ENCODE results near the gene NCMAP. TPM values are rescaled to one million over a fixed set of nuclear protein-coding genes. Genes with fewer than 3 reads are reported as not detected.

NCMAP gene
- total and polyA plus RNA-seq, 2 donors, result 0.09 to 0.11 TPM

- no peak overlapping the region for H3K27ac ChIP-seq (ENCODE audit: low read depth in 1 of 2, low read length in 1 of 2)
- peaks cover 7 to 20% of the 10 kb centered on the region in 2 donors for H3K27me3 ChIP-seq (ENCODE audit: control insufficient read depth in 2 of 2, insufficient read depth in 1 of 2, low read length in 1 of 2)
- no peak for DNase-seq (ENCODE audit: low read depth in 6 of 9, low spot score in 9 of 9)
- peaks cover 5 to 10% of the 10 kb centered on the region in 2 donors for H3K4me1 ChIP-seq (ENCODE audit: control insufficient read depth in 2 of 2, insufficient read depth in 2 of 2, low read length in 2 of 2)
- WGBS, result 60% methylated on average over 13 of the region's 13 CpGs
- H3K36me3 ChIP-seq (ENCODE audit: control insufficient read depth in 2 of 2, insufficient read depth in 2 of 2, low read length in 1 of 2), result no peaks in the 10 kb centered on the region
- H3K4me3 ChIP-seq (ENCODE audit: low read length in 2 of 2), result no peak overlapping the region
- no peaks in the 10 kb centered on the region for H3K9me3 ChIP-seq (ENCODE audit: control insufficient read depth in 2 of 2, insufficient read depth in 1 of 2, low read length in 1 of 2)
Observed at GRCh38 chr1:24551290-24551959, 4.5 kb upstream of the NCMAP start.

GRCh38 chr1:24551960-24552571 is 3.8 kb upstream of the NCMAP start:
- Histone ChIP-seq H3K36me3 (ENCODE audit: control insufficient read depth in 2 of 2, insufficient read depth in 2 of 2, low read length in 1 of 2) (no peaks in the 10 kb centered on the region), H3K27me3 (ENCODE audit: control insufficient read depth in 2 of 2, insufficient read depth in 1 of 2, low read length in 1 of 2) (peaks cover 7 to 24% of the 10 kb centered on the region in 2 donors), H3K4me1 (ENCODE audit: control insufficient read depth in 2 of 2, insufficient read depth in 2 of 2, low read length in 2 of 2) (peaks cover 5 to 13% of the 10 kb centered on the region in 2 donors), H3K27ac (ENCODE audit: low read depth in 1 of 2, low read length in 1 of 2) (no peak overlapping the region), H3K9me3 (ENCODE audit: control insufficient read depth in 2 of 2, insufficient read depth in 1 of 2, low read length in 1 of 2) (no peaks in the 10 kb centered on the region), H3K4me3 (ENCODE audit: low read length in 2 of 2) (no peak overlapping the region)
- DNase-seq (ENCODE audit: low read depth in 6 of 9, low spot score in 9 of 9), result no peak
- WGBS, result 93% methylated on average over 10 of the region's 10 CpGs

- Histone ChIP-seq H3K27me3 (ENCODE audit: control insufficient read depth in 2 of 2, insufficient read depth in 1 of 2, low read length in 1 of 2) (peaks cover 7 to 24% of the 10 kb centered on the region in 2 donors), H3K9me3 (ENCODE audit: control insufficient read depth in 2 of 2, insufficient read depth in 1 of 2, low read length in 1 of 2) (no peaks in the 10 kb centered on the region), H3K4me1 (ENCODE audit: control insufficient read depth in 2 of 2, insufficient read depth in 2 of 2, low read length in 2 of 2) (peaks cover 5 to 25% of the 10 kb centered on the region in 2 donors), H3K27ac (ENCODE audit: low read depth in 1 of 2, low read length in 1 of 2) (no peak overlapping the region), H3K36me3 (ENCODE audit: control insufficient read depth in 2 of 2, insufficient read depth in 2 of 2, low read length in 1 of 2) (no peaks in the 10 kb centered on the region), H3K4me3 (ENCODE audit: low read length in 2 of 2) (no peak overlapping the region)
- WGBS, result 98% methylated on average over 3 of the region's 3 CpGs
- DNase-seq (ENCODE audit: low read depth in 6 of 9, low spot score in 9 of 9), result no peak
Observed at GRCh38 chr1:24553931-24554330, 2.0 kb upstream of the NCMAP start.

GRCh38 chr1:24554714-24555113 is 1.2 kb upstream of the NCMAP start:
- peaks cover 7 to 24% of the 10 kb centered on the region in 2 donors for H3K27me3 ChIP-seq (ENCODE audit: control insufficient read depth in 2 of 2, insufficient read depth in 1 of 2, low read length in 1 of 2)
- no peaks in the 10 kb centered on the region for H3K36me3 ChIP-seq (ENCODE audit: control insufficient read depth in 2 of 2, insufficient read depth in 2 of 2, low read length in 1 of 2)
- H3K27ac ChIP-seq (ENCODE audit: low read depth in 1 of 2, low read length in 1 of 2), result no peak overlapping the region
- no peaks in the 10 kb centered on the region for H3K9me3 ChIP-seq (ENCODE audit: control insufficient read depth in 2 of 2, insufficient read depth in 1 of 2, low read length in 1 of 2)
- WGBS, result 97% methylated on average over 4 of the region's 4 CpGs
- peaks cover 5 to 32% of the 10 kb centered on the region in 2 donors for H3K4me1 ChIP-seq (ENCODE audit: control insufficient read depth in 2 of 2, insufficient read depth in 2 of 2, low read length in 2 of 2)
- no peak overlapping the region for H3K4me3 ChIP-seq (ENCODE audit: low read length in 2 of 2)
- no peak for DNase-seq (ENCODE audit: low read depth in 6 of 9, low spot score in 9 of 9)

- Histone ChIP-seq H3K9me3 (ENCODE audit: control insufficient read depth in 2 of 2, insufficient read depth in 1 of 2, low read length in 1 of 2) (no peaks in the 10 kb centered on the region), H3K27me3 (ENCODE audit: control insufficient read depth in 2 of 2, insufficient read depth in 1 of 2, low read length in 1 of 2) (peaks cover 7 to 24% of the 10 kb centered on the region in 2 donors), H3K4me3 (ENCODE audit: low read length in 2 of 2) (peak overlapping the region in 1 of 2 donors; percentile 45), H3K4me1 (ENCODE audit: control insufficient read depth in 2 of 2, insufficient read depth in 2 of 2, low read length in 2 of 2) (peaks cover 5 to 32% of the 10 kb centered on the region in 2 donors), H3K36me3 (ENCODE audit: control insufficient read depth in 2 of 2, insufficient read depth in 2 of 2, low read length in 1 of 2) (no peaks in the 10 kb centered on the region), H3K27ac (ENCODE audit: low read depth in 1 of 2, low read length in 1 of 2) (no peak overlapping the region)
- 60% methylated on average over 19 of the region's 19 CpGs for WGBS
- DNase-seq (ENCODE audit: low read depth in 6 of 9, low spot score in 9 of 9), result no peak
Observed at GRCh38 chr1:24556414-24556795, 518 bp downstream of the NCMAP start.

- Histone ChIP-seq H3K9me3 (ENCODE audit: control insufficient read depth in 2 of 2, insufficient read depth in 1 of 2, low read length in 1 of 2) (no peaks in the 10 kb centered on the region), H3K36me3 (ENCODE audit: control insufficient read depth in 2 of 2, insufficient read depth in 2 of 2, low read length in 1 of 2) (no peaks in the 10 kb centered on the region), H3K27ac (ENCODE audit: low read depth in 1 of 2, low read length in 1 of 2) (no peak overlapping the region), H3K4me3 (ENCODE audit: low read length in 2 of 2) (no peak overlapping the region), H3K27me3 (ENCODE audit: control insufficient read depth in 2 of 2, insufficient read depth in 1 of 2, low read length in 1 of 2) (peaks cover 7 to 24% of the 10 kb centered on the region in 2 donors), H3K4me1 (ENCODE audit: control insufficient read depth in 2 of 2, insufficient read depth in 2 of 2, low read length in 2 of 2) (peaks cover 5 to 32% of the 10 kb centered on the region in 2 donors)
- WGBS, result 98% methylated on average over 6 of the region's 6 CpGs
- DNase-seq (ENCODE audit: low read depth in 6 of 9, low spot score in 9 of 9), result no peak
Observed at GRCh38 chr1:24557220-24557619, 1.3 kb downstream of the NCMAP start.

- no peak overlapping the region for H3K4me3 ChIP-seq (ENCODE audit: low read length in 2 of 2)
- H3K9me3 ChIP-seq (ENCODE audit: control insufficient read depth in 2 of 2, insufficient read depth in 1 of 2, low read length in 1 of 2), result no peaks in the 10 kb centered on the region
- DNase-seq (ENCODE audit: low read depth in 6 of 9, low spot score in 9 of 9), result peak in 1 of 9 donors; percentile 52
- peaks cover 7 to 24% of the 10 kb centered on the region in 2 donors for H3K27me3 ChIP-seq (ENCODE audit: control insufficient read depth in 2 of 2, insufficient read depth in 1 of 2, low read length in 1 of 2)
- WGBS, result 70% methylated on average over 9 of the region's 9 CpGs
- H3K4me1 ChIP-seq (ENCODE audit: control insufficient read depth in 2 of 2, insufficient read depth in 2 of 2, low read length in 2 of 2), result peaks cover 5 to 32% of the 10 kb centered on the region in 2 donors
- H3K27ac ChIP-seq (ENCODE audit: low read depth in 1 of 2, low read length in 1 of 2), result no peak overlapping the region
- no peaks in the 10 kb centered on the region for H3K36me3 ChIP-seq (ENCODE audit: control insufficient read depth in 2 of 2, insufficient read depth in 2 of 2, low read length in 1 of 2)
Observed at GRCh38 chr1:24557711-24558131, 1.8 kb downstream of the NCMAP start.

GRCh38 chr1:24558455-24558854 is 2.6 kb downstream of the NCMAP start:
- no peaks in the 10 kb centered on the region for H3K9me3 ChIP-seq (ENCODE audit: control insufficient read depth in 2 of 2, insufficient read depth in 1 of 2, low read length in 1 of 2)
- 97% methylated on average over 7 of the region's 7 CpGs for WGBS
- H3K4me3 ChIP-seq (ENCODE audit: low read length in 2 of 2), result no peak overlapping the region
- H3K27ac ChIP-seq (ENCODE audit: low read depth in 1 of 2, low read length in 1 of 2), result no peak overlapping the region
- H3K36me3 ChIP-seq (ENCODE audit: control insufficient read depth in 2 of 2, insufficient read depth in 2 of 2, low read length in 1 of 2), result no peaks in the 10 kb centered on the region
- no peak for DNase-seq (ENCODE audit: low read depth in 6 of 9, low spot score in 9 of 9)
- peaks cover 7 to 24% of the 10 kb centered on the region in 2 donors for H3K27me3 ChIP-seq (ENCODE audit: control insufficient read depth in 2 of 2, insufficient read depth in 1 of 2, low read length in 1 of 2)
- peaks cover 5 to 32% of the 10 kb centered on the region in 2 donors for H3K4me1 ChIP-seq (ENCODE audit: control insufficient read depth in 2 of 2, insufficient read depth in 2 of 2, low read length in 2 of 2)

- H3K9me3 ChIP-seq (ENCODE audit: control insufficient read depth in 2 of 2, insufficient read depth in 1 of 2, low read length in 1 of 2), result no peaks in the 10 kb centered on the region
- H3K4me3 ChIP-seq (ENCODE audit: low read length in 2 of 2), result no peak overlapping the region
- WGBS, result 79% methylated on average over 12 of the region's 12 CpGs
- DNase-seq (ENCODE audit: low read depth in 6 of 9, low spot score in 9 of 9), result no peak
- H3K27ac ChIP-seq (ENCODE audit: low read depth in 1 of 2, low read length in 1 of 2), result no peak overlapping the region
- H3K4me1 ChIP-seq (ENCODE audit: control insufficient read depth in 2 of 2, insufficient read depth in 2 of 2, low read length in 2 of 2), result peaks cover 5 to 32% of the 10 kb centered on the region in 2 donors
- no peaks in the 10 kb centered on the region for H3K36me3 ChIP-seq (ENCODE audit: control insufficient read depth in 2 of 2, insufficient read depth in 2 of 2, low read length in 1 of 2)
- peaks cover 7 to 24% of the 10 kb centered on the region in 2 donors for H3K27me3 ChIP-seq (ENCODE audit: control insufficient read depth in 2 of 2, insufficient read depth in 1 of 2, low read length in 1 of 2)
Observed at GRCh38 chr1:24558902-24559791, 3.3 kb downstream of the NCMAP start.
